ENCODE data around the gene CFAP45. TPM values are rescaled to one million over a fixed set of nuclear protein-coding genes. Genes with fewer than 3 reads are reported as not detected.

CFAP45 gene
- polyA plus RNA-seq, 2 of the 4 experiments (the other 2 are of a cell fraction): 0.67 to 0.89 TPM

GRCh38 chr1:159918352-159919200 lies 18.6 kb upstream of the CFAP45 start:
- ChIA-PET POLR2A (no interaction called here), CTCF (interaction anchor here (0.9 to 1.7 kb wide), 3 partner anchors 26 to 89 kb away, joined by 3 to 7 read pairs (median 3); no protein-coding TSS in a partner anchor)
- Histone ChIP-seq H3K9me3 (no peaks in the 10 kb centered on the region), H3K4me2 (peak overlapping the region; percentile 66), H3K4me3 (no peak overlapping the region), H3K4me1 (peaks cover 95% of the 10 kb centered on the region), H3K27ac (peak overlapping the region in 1 of 2 experiments; percentile 87; a peak in 3 of 6 replicates)
- TF ChIP-seq HEYL (CRISPR knock-in tag; IDR thresholded peaks at IDR 0.05): no peak
- no peak for TF ChIP-seq CEBPB (IDR thresholded peaks at IDR 0.05)
- 87% methylated on average over 13 of the region's 13 CpGs for WGBS (ENCODE audit: missing lambda C conversion rate)
- ATAC-seq (no peak), FAIRE-seq (no peak), DNase-seq (ENCODE audit: low read depth in 1 of 2, low spot score in 1 of 2) (no peak)

- Histone ChIP-seq H3K4me2 (peak overlapping the region; percentile 66), H3K4me1 (peaks cover 99% of the 10 kb centered on the region), H3K4me3 (no peak overlapping the region), H3K9me3 (no peaks in the 10 kb centered on the region), H3K27ac (peak overlapping the region; percentile 76 to 87; a peak in 4 of 6 replicates)
- FAIRE-seq (no peak), DNase-seq (ENCODE audit: low read depth in 1 of 2, low spot score in 1 of 2) (no peak), ATAC-seq (no peak)
- ChIA-PET POLR2A (interaction anchor here (0.6 kb wide), 1 partner anchor 15 kb away, joined by 3 read pairs; no protein-coding TSS in a partner anchor), CTCF (interaction anchor here (0.7 to 2.5 kb wide), 3 partner anchors 25 to 118 kb away, joined by 3 to 15 read pairs (median 3); no protein-coding TSS in a partner anchor)
- TF ChIP-seq TFCP2L1 (CRISPR knock-in tag; IDR thresholded peaks at IDR 0.05) (0 out of 2 replicates have a peak, but pooled peaks have one; percentile 32), NFE2L2 (conservative IDR thresholded peaks at IDR 0.05; ENCODE audit: low read length) (no peak), FOSB (CRISPR knock-in tag; IDR thresholded peaks at IDR 0.05) (peak; percentile 83), HOXB13 (CRISPR knock-in tag; IDR thresholded peaks at IDR 0.05; ENCODE audit: low read depth) (no peak), HOXA7 (CRISPR knock-in tag; IDR thresholded peaks at IDR 0.05) (0 out of 2 replicates have a peak, but pooled peaks have one; percentile 45), RNF2 (IDR thresholded peaks at IDR 0.05; ENCODE audit: borderline replicate concordance, low read depth) (no peak)
- 58% methylated on average over 5 of the region's 5 CpGs for WGBS (ENCODE audit: missing lambda C conversion rate)
Observed at GRCh38 chr1:159917533-159918351, 17.8 kb upstream of the CFAP45 start.

GRCh38 chr1:159916242-159917051 lies 16.5 kb upstream of the CFAP45 start:
- FAIRE-seq (peak; percentile 97), ATAC-seq (peak; percentile 75 to 86), DNase-seq (ENCODE audit: low read depth in 1 of 2, low spot score in 1 of 2) (peak; percentile 94 to 95)
- CTCF ChIA-PET: interaction anchor here (1.2 to 2.5 kb wide), 5 partner anchors 9 to 756 kb away, joined by 4 to 15 read pairs (median 7); partner anchors contain the start of gene TAGLN2
- Histone ChIP-seq H3K27ac (peak overlapping the region; percentile 76 to 87), H3K4me2 (peak overlapping the region; percentile 66), H3K4me3 (no peak overlapping the region), H3K9me3 (no peaks in the 10 kb centered on the region), H3K4me1 (peaks cover 92% of the 10 kb centered on the region)
- 17% methylated on average over 9 of the region's 9 CpGs for WGBS (ENCODE audit: missing lambda C conversion rate)
- POLR2A ChIA-PET: interaction anchor here (2.0 kb wide), 1 partner anchor 8 kb away, joined by 17 read pairs; the partner anchor contains the start of gene TAGLN2
- TF ChIP-seq TFCP2L1 (CRISPR knock-in tag; IDR thresholded peaks at IDR 0.05): 0 out of 2 replicates have a peak, but pooled peaks have one; percentile 21
- TF ChIP-seq GATA3 (IDR thresholded peaks at IDR 0.05; ENCODE audit: borderline replicate concordance): peak; percentile 98
- TF ChIP-seq HES2 (IDR thresholded peaks at IDR 0.05): no peak
- TF ChIP-seq ZNF302 (CRISPR knock-in tag; IDR thresholded peaks at IDR 0.05): no peak
- TF ChIP-seq JUN (IDR thresholded peaks at IDR 0.05): peak; percentile 84 to 93; a peak in 4 of 5 replicates
- TF ChIP-seq NR3C1 (IDR thresholded peaks at IDR 0.05): no peak
- TF ChIP-seq HDAC2 (IDR thresholded peaks at IDR 0.05): no peak
- TF ChIP-seq USF2 (IDR thresholded peaks at IDR 0.05): no peak
- TF ChIP-seq ZFP36 (IDR thresholded peaks at IDR 0.05; ENCODE audit: borderline replicate concordance, partially characterized antibody): no peak
- TF ChIP-seq BHLHE40 (IDR thresholded peaks at IDR 0.05; ENCODE audit: low read depth, low read length): no peak
- TF ChIP-seq ELK1 (IDR thresholded peaks at IDR 0.05; ENCODE audit: low read depth, low read length): no peak
- TF ChIP-seq CTCF (IDR thresholded peaks at IDR 0.05): no peak
- peak; percentile 54; the same call in 1 of the 2 replicates for TF ChIP-seq TP53 (CRISPR knock-in tag; IDR thresholded peaks at IDR 0.05)
- TF ChIP-seq EHF (CRISPR knock-in tag; IDR thresholded peaks at IDR 0.05): 0 out of 2 replicates have a peak, but pooled peaks have one; percentile 76
- TF ChIP-seq SREBF2 (IDR thresholded peaks at IDR 0.05): no peak
- TF ChIP-seq HOXB13 (CRISPR knock-in tag; IDR thresholded peaks at IDR 0.05; ENCODE audit: low read depth): 0 out of 2 replicates have a peak, but pooled peaks have one; percentile 27
- no peak for TF ChIP-seq RCOR1 (IDR thresholded peaks at IDR 0.05; ENCODE audit: low read depth, low read length)
- TF ChIP-seq CEBPB (IDR thresholded peaks at IDR 0.05): peak; percentile 8 to 81; a peak in 2 of 4 replicates
- TF ChIP-seq EP300 (IDR thresholded peaks at IDR 0.05): peak; percentile 78 to 84; a peak in 3 of 5 replicates
- no peak for TF ChIP-seq SMC3 (IDR thresholded peaks at IDR 0.05)
- peak; percentile 25; the same call in 1 of the 2 replicates for TF ChIP-seq FOSB (CRISPR knock-in tag; IDR thresholded peaks at IDR 0.05)
